ENCODE data around the gene PTGDS. TPM values are rescaled to one million over a fixed set of nuclear protein-coding genes. Genes with fewer than 3 reads are reported as not detected.

PTGDS gene
- total RNA-seq, 4 donors from 2014 or later: 10.4 to 77.9 (median 51.6) TPM

DNA sequence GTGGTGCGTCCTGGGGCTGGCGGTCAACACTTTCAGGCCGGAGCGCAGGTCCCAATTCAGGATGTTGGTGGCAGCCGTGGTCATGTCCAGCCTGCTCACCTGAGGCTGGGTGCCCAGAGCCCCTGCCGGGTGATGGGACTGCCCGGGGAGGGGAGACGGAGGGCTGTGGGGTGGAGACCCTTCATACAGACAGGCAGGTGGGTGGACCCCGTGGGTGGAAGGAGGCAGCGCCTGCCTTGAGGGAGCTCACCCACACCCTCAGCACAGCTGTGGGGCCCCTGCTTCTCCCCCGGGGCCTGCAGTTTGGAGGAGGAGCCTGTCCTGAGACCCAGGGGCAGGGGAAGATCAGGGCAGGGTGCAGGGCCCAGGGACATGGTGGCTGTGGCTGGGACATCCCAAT is 6.9 kb upstream of the PTGDS start:
- H3K27ac ChIP-seq (replicated peaks in 1 of 4): no peak overlapping the region
- WGBS: no CpG with 5 or more reads among the region's 11 CpGs
- H3K4me3 ChIP-seq: no peak overlapping the region
- TF ChIP-seq POLR2A (IDR thresholded peaks at IDR 0.05; ENCODE audit: low read depth): no peak
- H3K36me3 ChIP-seq: no peaks in the 10 kb centered on the region
- H3K4me1 ChIP-seq: peaks cover 6 to 19% (median 13%) of the 10 kb centered on the region in 4 donors
- DNase-seq (ENCODE audit: extremely low spot score): no peak
- intact Hi-C loops (cut with DNase I): no loop called here
- H3K27me3 ChIP-seq: peaks cover 0 to 48% (median 0%) of the 10 kb centered on the region in 4 donors
- H3K9me3 ChIP-seq: no peaks in the 10 kb centered on the region

DNA sequence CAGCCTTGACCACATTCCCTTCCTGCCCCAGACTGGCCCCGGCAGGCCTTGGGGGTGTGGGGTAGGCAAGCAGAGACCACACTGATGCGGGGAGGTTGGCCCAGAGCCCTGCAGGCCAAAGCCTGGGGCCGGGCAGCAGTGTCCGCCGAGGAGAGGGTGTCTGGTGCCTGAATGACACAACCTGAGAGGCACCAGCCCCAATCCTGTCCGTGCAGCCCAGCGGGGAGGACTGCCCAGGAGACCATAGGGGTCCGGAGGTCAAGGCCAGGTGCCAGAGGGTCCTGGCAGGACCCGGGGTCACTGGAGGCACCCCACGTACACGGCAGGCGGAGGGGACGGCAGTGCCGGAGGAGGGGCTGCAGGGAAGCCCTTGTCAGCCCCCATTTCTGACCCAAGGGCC is 5.6 kb upstream of the PTGDS start:
- intact Hi-C loops (cut with DNase I): no loop called here
- Histone ChIP-seq H3K4me1 (peaks cover 8 to 24% (median 20%) of the 10 kb centered on the region in 4 donors), H3K4me3 (no peak overlapping the region), H3K9me3 (no peaks in the 10 kb centered on the region), H3K36me3 (no peaks in the 10 kb centered on the region), H3K27ac (replicated peaks in 1 of 4) (no peak overlapping the region), H3K27me3 (peaks cover 0 to 37% (median 0%) of the 10 kb centered on the region in 4 donors)
- DNase-seq (ENCODE audit: extremely low spot score): no peak
- WGBS: 78% methylated on average over 13 of the region's 14 CpGs
- TF ChIP-seq, protein P1, sequence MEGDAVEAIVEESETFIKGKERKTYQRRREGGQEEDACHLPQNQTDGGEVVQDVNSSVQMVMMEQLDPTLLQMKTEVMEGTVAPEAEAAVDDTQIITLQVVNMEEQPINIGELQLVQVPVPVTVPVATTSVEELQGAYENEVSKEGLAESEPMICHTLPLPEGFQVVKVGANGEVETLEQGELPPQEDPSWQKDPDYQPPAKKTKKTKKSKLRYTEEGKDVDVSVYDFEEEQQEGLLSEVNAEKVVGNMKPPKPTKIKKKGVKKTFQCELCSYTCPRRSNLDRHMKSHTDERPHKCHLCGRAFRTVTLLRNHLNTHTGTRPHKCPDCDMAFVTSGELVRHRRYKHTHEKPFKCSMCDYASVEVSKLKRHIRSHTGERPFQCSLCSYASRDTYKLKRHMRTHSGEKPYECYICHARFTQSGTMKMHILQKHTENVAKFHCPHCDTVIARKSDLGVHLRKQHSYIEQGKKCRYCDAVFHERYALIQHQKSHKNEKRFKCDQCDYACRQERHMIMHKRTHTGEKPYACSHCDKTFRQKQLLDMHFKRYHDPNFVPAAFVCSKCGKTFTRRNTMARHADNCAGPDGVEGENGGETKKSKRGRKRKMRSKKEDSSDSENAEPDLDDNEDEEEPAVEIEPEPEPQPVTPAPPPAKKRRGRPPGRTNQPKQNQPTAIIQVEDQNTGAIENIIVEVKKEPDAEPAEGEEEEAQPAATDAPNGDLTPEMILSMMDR (IDR thresholded peaks at IDR 0.05): no peak
- TF ChIP-seq EP300 (IDR thresholded peaks at IDR 0.05) (no peak), POLR2AphosphoS5 (IDR thresholded peaks at IDR 0.05) (no peak), POLR2A (IDR thresholded peaks at IDR 0.05; ENCODE audit: low read depth) (no peak)

DNA sequence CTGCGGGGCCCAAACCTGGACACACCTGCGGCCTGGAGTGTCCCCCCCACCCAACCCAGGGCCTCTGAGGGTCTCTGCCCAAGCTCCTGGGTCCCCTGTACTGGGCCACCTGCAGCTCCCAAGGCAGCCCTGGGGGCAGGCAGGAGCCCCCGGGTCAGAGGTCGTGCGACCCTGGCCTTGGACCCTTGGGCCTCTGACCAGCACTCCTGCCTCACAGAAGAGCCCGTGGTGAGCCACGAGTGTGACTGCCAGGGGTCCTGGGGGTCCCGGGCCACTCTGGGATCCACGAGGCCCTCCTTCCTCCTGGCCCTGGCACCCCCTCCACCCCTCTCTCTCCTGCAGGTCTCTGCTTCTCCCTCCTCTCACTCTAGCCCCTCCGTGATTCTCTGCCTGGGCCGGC is 5.0 kb upstream of the PTGDS start:
- peaks cover 0 to 37% (median 0%) of the 10 kb centered on the region in 4 donors for H3K27me3 ChIP-seq
- DNase-seq (ENCODE audit: extremely low spot score): no peak
- no peak overlapping the region for H3K4me3 ChIP-seq
- peaks cover 12 to 28% (median 26%) of the 10 kb centered on the region in 4 donors for H3K4me1 ChIP-seq
- intact Hi-C loops (cut with DNase I): no loop called here
- H3K27ac ChIP-seq (replicated peaks in 1 of 4): no peak overlapping the region
- no peaks in the 10 kb centered on the region for H3K36me3 ChIP-seq
- 81% methylated on average over 9 of the region's 11 CpGs for WGBS
- TF ChIP-seq EP300 (IDR thresholded peaks at IDR 0.05) (no peak), POLR2A (IDR thresholded peaks at IDR 0.05; ENCODE audit: low read depth) (no peak), POLR2AphosphoS5 (IDR thresholded peaks at IDR 0.05) (no peak)
- TF ChIP-seq, protein P1 (IDR thresholded peaks at IDR 0.05): no peak
- H3K9me3 ChIP-seq: no peaks in the 10 kb centered on the region

DNA sequence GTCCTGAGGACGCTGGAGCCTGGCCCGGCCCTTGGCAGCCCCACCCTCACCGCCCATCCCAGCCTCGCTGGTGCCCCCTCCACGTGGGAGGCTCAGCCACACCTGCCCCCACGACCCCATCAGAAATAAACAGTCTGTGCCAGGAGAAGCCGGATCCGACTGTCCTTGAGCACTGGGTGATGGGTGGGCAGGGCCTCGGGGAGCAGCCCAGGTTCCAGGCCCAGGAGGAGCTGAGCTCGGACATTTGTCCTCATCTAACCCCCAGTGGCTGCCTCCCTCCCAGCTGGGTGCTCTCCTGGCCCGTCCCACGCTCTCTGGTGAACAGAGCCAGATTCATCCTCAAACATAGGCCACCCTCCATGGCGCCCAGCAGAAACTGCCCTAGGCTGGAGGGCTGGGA is 4.6 kb upstream of the PTGDS start:
- H3K4me1 ChIP-seq: peaks cover 16 to 32% (median 30%) of the 10 kb centered on the region in 4 donors
- 78% methylated on average over 13 of the region's 13 CpGs for WGBS
- TF ChIP-seq, protein P1 (IDR thresholded peaks at IDR 0.05): no peak
- TF ChIP-seq POLR2AphosphoS5 (IDR thresholded peaks at IDR 0.05): no peak
- TF ChIP-seq EP300 (IDR thresholded peaks at IDR 0.05): no peak
- TF ChIP-seq POLR2A (IDR thresholded peaks at IDR 0.05; ENCODE audit: low read depth): no peak
- DNase-seq (ENCODE audit: extremely low spot score): no peak
- no peak overlapping the region for H3K4me3 ChIP-seq
- no peaks in the 10 kb centered on the region for H3K9me3 ChIP-seq
- peaks cover 0 to 37% (median 0%) of the 10 kb centered on the region in 4 donors for H3K27me3 ChIP-seq
- no peaks in the 10 kb centered on the region for H3K36me3 ChIP-seq
- H3K27ac ChIP-seq (replicated peaks in 1 of 4): no peak overlapping the region
- intact Hi-C loops (cut with DNase I): no loop called here

DNA sequence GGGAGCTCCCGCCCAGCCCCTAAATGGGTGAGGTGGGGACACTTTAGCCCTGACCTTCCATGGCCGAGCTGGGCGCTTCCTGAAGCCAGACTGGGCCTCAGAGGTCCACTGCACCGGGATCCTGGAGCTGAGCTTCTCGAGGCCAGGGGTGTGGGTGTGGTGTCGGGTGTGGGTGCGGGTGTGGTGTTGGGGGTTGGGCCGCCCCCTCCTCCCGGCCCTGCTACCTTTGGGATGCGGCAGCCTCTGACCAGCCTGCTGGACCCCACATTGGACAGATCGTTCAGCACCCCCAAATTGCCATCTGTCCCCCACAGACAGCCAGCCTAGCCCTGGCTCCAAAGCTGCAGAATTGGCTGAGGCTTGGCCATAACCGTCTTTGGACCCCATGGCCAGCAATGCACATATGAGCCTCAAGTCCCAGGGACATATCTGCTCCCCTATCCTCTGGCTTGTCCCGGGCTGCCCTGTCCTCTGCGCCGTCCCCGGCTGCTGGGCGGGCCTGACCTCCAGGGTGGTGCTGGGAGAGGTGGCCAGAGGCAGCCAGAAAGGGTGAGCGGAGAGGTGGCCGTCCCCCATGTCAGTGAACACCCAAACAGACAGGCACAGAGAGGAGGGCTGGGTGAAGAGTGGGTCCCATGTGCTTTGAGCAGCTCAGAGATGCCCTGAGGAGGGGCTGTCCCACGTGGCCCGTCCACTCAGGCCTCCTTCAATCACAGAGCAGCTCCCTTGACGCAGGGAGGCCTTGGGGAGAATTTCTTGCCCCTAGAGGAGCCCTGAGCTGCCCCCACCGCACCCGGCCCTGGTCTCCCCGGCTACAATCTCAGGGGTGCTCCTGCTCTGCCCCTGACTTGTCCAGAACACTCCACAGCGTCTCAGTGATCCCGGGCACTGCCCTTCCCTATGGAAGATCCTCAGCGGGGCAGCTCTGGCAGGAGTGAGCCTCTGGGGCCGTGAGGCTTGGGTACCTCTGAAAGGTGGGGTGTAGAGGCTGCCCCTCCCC is 3.4 kb upstream of the PTGDS start:
- 90% methylated on average over 18 of the region's 29 CpGs for WGBS
- no peak for DNase-seq (ENCODE audit: extremely low spot score)
- no peak overlapping the region for H3K4me3 ChIP-seq
- intact Hi-C loops (cut with DNase I): no loop called here
- no peaks in the 10 kb centered on the region for H3K36me3 ChIP-seq
- H3K27me3 ChIP-seq: peaks cover 0 to 29% (median 0%) of the 10 kb centered on the region in 4 donors
- H3K9me3 ChIP-seq: no peaks in the 10 kb centered on the region
- H3K4me1 ChIP-seq: peaks cover 28 to 44% (median 38%) of the 10 kb centered on the region in 4 donors
- H3K27ac ChIP-seq (replicated peaks in 1 of 4): no peak overlapping the region
- TF ChIP-seq POLR2A (IDR thresholded peaks at IDR 0.05; ENCODE audit: low read depth) (no peak), POLR2AphosphoS5 (IDR thresholded peaks at IDR 0.05) (no peak), EP300 (IDR thresholded peaks at IDR 0.05) (no peak)
- TF ChIP-seq, protein P1 (IDR thresholded peaks at IDR 0.05): no peak

Data from esophagus muscularis mucosa (tissue), 4 donors.